Liver (tissue), 9 donors: ENCODE measurements around the gene PLCB3. TPM values are rescaled to one million over a fixed set of nuclear protein-coding genes. Genes with fewer than 3 reads are reported as not detected.

Source experiments
- DNase-seq: peaks from one replicate; pipeline ENCODE4 v3.0.0-alpha.2; 2017; ENCODE audit warnings: low spot score
- H3K27ac ChIP-seq, 2 donors: one replicate each; pipeline ENCODE4 v1.7.0; 2013; ENCODE audit warnings: inconsistent platforms in 2 of 2, low read length in 2 of 2, control low read depth in 1 of 2, low read depth in 1 of 2, mild to moderate bottlenecking in 1 of 2
- H3K27me3 ChIP-seq, 4 donors: one replicate each; pipeline versions ENCODE4 v1.6.1 to v1.7.0; 2013; ENCODE audit warnings: low read length in 3 of 4, inconsistent platforms in 1 of 4, mild to moderate bottlenecking in 1 of 4, moderate library complexity in 1 of 4; ENCODE audit not compliant: control insufficient read depth in 4 of 4, insufficient read depth in 4 of 4
- H3K36me3 ChIP-seq, 4 donors: one replicate each; pipeline versions ENCODE4 v1.6.1 to v1.7.0; 2013; ENCODE audit warnings: low read length in 3 of 4, mild to moderate bottlenecking in 3 of 4, low read depth in 1 of 4, moderate library complexity in 1 of 4; ENCODE audit not compliant: control insufficient read depth in 4 of 4, insufficient read depth in 3 of 4
- H3K4me1 ChIP-seq, 4 donors: one replicate each; pipeline versions ENCODE4 v1.6.1 to v1.7.0; 2013; ENCODE audit warnings: low read length in 3 of 4, mild to moderate bottlenecking in 3 of 4, moderate library complexity in 1 of 4; ENCODE audit not compliant: control insufficient read depth in 4 of 4, insufficient read depth in 4 of 4
- H3K4me3 ChIP-seq, 3 donors: one replicate each; pipeline versions ENCODE4 v1.6.1 to v1.7.0; 2013; ENCODE audit warnings: low read length in 3 of 3, control low read depth in 1 of 3, low read depth in 1 of 3, mild to moderate bottlenecking in 1 of 3
- H3K9ac ChIP-seq, 2 donors: one replicate each; pipeline ENCODE4 v1.7.0; 2013; ENCODE audit warnings: low read length in 2 of 2, mild to moderate bottlenecking in 2 of 2, moderate library complexity in 2 of 2, control low read depth in 1 of 2, low read depth in 1 of 2
- H3K9me3 ChIP-seq, 4 donors: one replicate each; pipeline versions ENCODE4 v1.6.1 to v1.7.0; 2013; ENCODE audit warnings: low read length in 3 of 4; ENCODE audit not compliant: control insufficient read depth in 4 of 4
- EGR1 ChIP-seq, 2 donors: IDR thresholded peaks; 2 replicates each; pipeline ENCODE4 v1.6.1; 2016 to 2018; ENCODE audit warnings: antibody characterized with exemption in 2 of 2, low read depth in 2 of 2
- FOXA1 ChIP-seq: IDR thresholded peaks from 2 replicates; pipeline ENCODE4 v1.6.1; 2016; ENCODE audit warnings: antibody characterized with exemption
- FOXA2 ChIP-seq: IDR thresholded peaks from 2 replicates; pipeline ENCODE4 v1.6.1; 2016; ENCODE audit warnings: antibody characterized with exemption
- GABPA ChIP-seq, 2 donors: IDR thresholded peaks in 1 of 2; conservative IDR thresholded peaks in 1 of 2; 2 replicates each; pipeline ENCODE4 v1.6.1; 2016; ENCODE audit warnings: antibody characterized with exemption in 2 of 2, mild to moderate bottlenecking in 1 of 2, moderate library complexity in 1 of 2
- HNF4A ChIP-seq, 2 donors: conservative IDR thresholded peaks; 2 replicates each; pipeline ENCODE4 v1.6.1; 2016; ENCODE audit warnings: antibody characterized with exemption in 2 of 2, mild to moderate bottlenecking in 2 of 2
- HNF4G ChIP-seq: IDR thresholded peaks from 2 replicates; pipeline ENCODE4 v1.6.1; 2016; ENCODE audit warnings: antibody characterized with exemption
- JUND ChIP-seq, 2 donors: IDR thresholded peaks; 2 replicates each; pipeline ENCODE4 v1.6.1; 2016; ENCODE audit warnings: antibody characterized with exemption in 2 of 2
- NR2F2 ChIP-seq: IDR thresholded peaks from 2 replicates; pipeline ENCODE4 v1.6.1; 2016; ENCODE audit warnings: antibody characterized with exemption
- RAD21 ChIP-seq, 2 donors: IDR thresholded peaks; 2 replicates each; pipeline ENCODE4 v1.6.1; 2016; ENCODE audit warnings: antibody characterized with exemption in 2 of 2, mild to moderate bottlenecking in 2 of 2
- RXRA ChIP-seq, 2 donors: IDR thresholded peaks; 2 replicates each; pipeline ENCODE4 v1.6.1; 2017 to 2018; ENCODE audit warnings: antibody characterized with exemption in 2 of 2, mild to moderate bottlenecking in 1 of 2
- SP1 ChIP-seq: IDR thresholded peaks from 2 replicates; pipeline ENCODE4 v1.6.1; 2018; ENCODE audit warnings: antibody characterized with exemption, mild to moderate bottlenecking
- TAF1 ChIP-seq: conservative IDR thresholded peaks from 2 replicates; pipeline ENCODE4 v1.6.1; 2016; ENCODE audit warnings: antibody characterized with exemption, mild to moderate bottlenecking
- YY1 ChIP-seq: IDR thresholded peaks from 2 replicates; pipeline ENCODE4 v1.6.1; 2016; ENCODE audit warnings: antibody characterized with exemption, mild to moderate bottlenecking
- WGBS: extraction: QIAGEN DNeasy Blood & Tissue Kit; methylation state at CpG from one replicate; pipeline ENCODE4 v1.1.7; 2013; 5-methylcytosine and 5-hydroxymethylcytosine counted together
- polyA plus RNA-seq, 2 donors: library from polyadenylated mRNA; stranded (reverse) in 1 of 2; unstranded in 1 of 2; fragments of 200-250 nt in 1 of 2; fragments of >200 nt in 1 of 2; fragmentation: Nextera tagmentation in 1 of 2; extraction: Ambion mirVana in 1 of 2; gene quantifications; one replicate each; pipeline versions ENCODE4 v1.2.1 to v1.2.3, GENCODE V29; 2013 to 2015
- total RNA-seq, 2 donors: library from RNA; depleted of rRNA; stranded (reverse); fragments of >200 nt; gene quantifications; one replicate each; pipeline ENCODE4 v1.2.3, GENCODE V29; 2014
- TF ChIP-seq, protein P1 (sequence below): IDR thresholded peaks from 2 replicates; pipeline ENCODE4 v1.6.1; 2016; ENCODE audit warnings: antibody characterized with exemption
- TF ChIP-seq, protein P2 (sequence below): fragments of 150-350 bp; IDR thresholded peaks from 2 replicates; pipeline ENCODE4 v1.5.1; 2017; ENCODE audit warnings: improper control_type of control experiment, low read depth, low read length; ENCODE audit not compliant: missing input control
- TF ChIP-seq, protein P3 (sequence below): IDR thresholded peaks from 2 replicates; pipeline ENCODE4 v1.6.1; 2016; ENCODE audit warnings: antibody characterized with exemption
- TF ChIP-seq, protein P4 (sequence below): IDR thresholded peaks from 2 replicates; pipeline ENCODE4 v1.6.1; 2016; ENCODE audit warnings: antibody characterized with exemption
- TF ChIP-seq, protein P5 (sequence below): IDR thresholded peaks from 2 replicates; pipeline ENCODE4 v1.6.1; 2016; ENCODE audit warnings: antibody characterized with exemption, mild to moderate bottlenecking
- donor health status: healthy.
- donor health status: healthy.
- donor health status: healthy.
- donor health status: healthy.
- donor health status: healthy.

The PLCB3 gene
- total and polyA plus RNA-seq, 4 donors = 0.79 to 8.5 (median 5.4) TPM

DNA sequence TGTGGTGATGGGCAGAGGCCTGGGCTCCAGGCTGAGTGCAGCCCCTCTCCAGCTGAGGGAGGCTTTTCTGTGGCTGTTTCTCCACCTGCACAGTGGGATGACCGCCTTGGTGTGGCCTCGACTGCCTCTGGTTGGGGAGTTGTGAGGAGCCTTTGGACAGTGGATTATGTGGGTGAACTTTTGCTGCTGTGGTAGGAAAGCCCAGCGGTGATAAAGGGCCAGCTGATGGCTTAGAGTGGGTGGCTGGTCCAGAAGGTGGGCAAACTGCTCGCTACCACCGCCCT, 52.6 kb downstream of the PLCB3 start:
- Histone ChIP-seq H3K9me3 (no peaks in the 10 kb centered on the region), H3K4me1 (peaks cover 12 to 52% (median 39%) of the 10 kb centered on the region in 4 donors), H3K9ac (peak overlapping the region; percentile 7 to 33), H3K36me3 (no peaks in the 10 kb centered on the region), H3K27ac (peak overlapping the region; percentile 93 to 98), H3K27me3 (no peaks in the 10 kb centered on the region), H3K4me3 (peak overlapping the region; percentile 43 to 60 (median 43))
- TF ChIP-seq FOXA1 (no peak), GABPA (IDR thresholded peaks at IDR 0.05 in 1 of 2, conservative IDR thresholded peaks at IDR 0.05 in 1 of 2) (no peak), RAD21 (IDR thresholded peaks at IDR 0.05) (no peak), HNF4G (no peak), HNF4A (conservative IDR thresholded peaks at IDR 0.05) (no peak)
- DNase-seq = no peak
- 58% methylated on average over 5 of the region's 5 CpGs for whole genome bisulfite sequencing

DNA sequence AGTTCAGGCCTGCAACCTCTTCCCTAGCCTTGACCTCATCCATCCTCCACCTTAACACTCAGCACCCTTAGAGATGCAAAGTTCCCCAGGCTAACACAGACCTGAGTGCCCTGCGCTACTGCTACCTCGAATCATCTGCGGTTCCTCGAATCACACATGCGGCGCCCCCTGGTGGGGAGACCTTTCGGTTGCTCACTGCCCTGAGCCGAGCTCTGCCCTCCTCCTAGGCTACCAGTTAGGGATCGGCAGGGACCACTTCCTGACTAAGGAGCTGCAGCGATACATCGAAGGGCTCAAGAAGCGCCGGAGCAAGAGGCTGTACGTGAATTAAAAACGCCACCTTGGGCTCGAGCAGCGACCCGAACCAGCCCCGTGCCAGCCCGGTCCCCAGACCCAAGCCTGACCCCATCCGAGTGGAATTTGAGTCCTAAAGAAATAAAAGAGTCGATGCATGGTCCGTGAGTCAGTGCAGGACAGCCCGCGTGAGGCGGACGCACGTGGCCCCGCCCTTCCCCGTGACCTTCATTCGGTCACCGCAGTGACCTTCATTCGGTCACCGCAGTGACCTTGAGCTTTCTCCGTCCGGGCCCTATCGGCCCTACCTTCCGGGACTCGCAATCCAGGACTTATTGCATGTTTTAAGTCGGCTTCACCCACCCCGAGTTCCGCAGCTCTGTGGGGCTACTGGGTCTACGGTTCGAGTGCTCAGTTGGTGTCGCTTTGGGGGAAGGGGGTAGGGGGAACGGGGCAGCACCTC, 53.2 kb downstream of the PLCB3 start:
- peak overlapping the region; percentile 93 to 98 for H3K27ac ChIP-seq
- peaks cover 8 to 50% (median 39%) of the 10 kb centered on the region in 4 donors for H3K4me1 ChIP-seq
- WGBS = under 1% methylated on average over 46 of the region's 46 CpGs
- DNase-seq = peak; percentile 98
- peak; percentile 61 for TF ChIP-seq NR2F2
- peak in 1 of 2 donors; percentile 4 for TF ChIP-seq JUND (IDR thresholded peaks at IDR 0.05)
- TF ChIP-seq HNF4G = no peak
- TF ChIP-seq, protein P1, sequence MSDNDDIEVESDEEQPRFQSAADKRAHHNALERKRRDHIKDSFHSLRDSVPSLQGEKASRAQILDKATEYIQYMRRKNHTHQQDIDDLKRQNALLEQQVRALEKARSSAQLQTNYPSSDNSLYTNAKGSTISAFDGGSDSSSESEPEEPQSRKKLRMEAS = peak; percentile 40
- no peak for TF ChIP-seq EGR1 (IDR thresholded peaks at IDR 0.05; ENCODE audit: low read depth in 2 of 2)
- TF ChIP-seq, protein P2, sequence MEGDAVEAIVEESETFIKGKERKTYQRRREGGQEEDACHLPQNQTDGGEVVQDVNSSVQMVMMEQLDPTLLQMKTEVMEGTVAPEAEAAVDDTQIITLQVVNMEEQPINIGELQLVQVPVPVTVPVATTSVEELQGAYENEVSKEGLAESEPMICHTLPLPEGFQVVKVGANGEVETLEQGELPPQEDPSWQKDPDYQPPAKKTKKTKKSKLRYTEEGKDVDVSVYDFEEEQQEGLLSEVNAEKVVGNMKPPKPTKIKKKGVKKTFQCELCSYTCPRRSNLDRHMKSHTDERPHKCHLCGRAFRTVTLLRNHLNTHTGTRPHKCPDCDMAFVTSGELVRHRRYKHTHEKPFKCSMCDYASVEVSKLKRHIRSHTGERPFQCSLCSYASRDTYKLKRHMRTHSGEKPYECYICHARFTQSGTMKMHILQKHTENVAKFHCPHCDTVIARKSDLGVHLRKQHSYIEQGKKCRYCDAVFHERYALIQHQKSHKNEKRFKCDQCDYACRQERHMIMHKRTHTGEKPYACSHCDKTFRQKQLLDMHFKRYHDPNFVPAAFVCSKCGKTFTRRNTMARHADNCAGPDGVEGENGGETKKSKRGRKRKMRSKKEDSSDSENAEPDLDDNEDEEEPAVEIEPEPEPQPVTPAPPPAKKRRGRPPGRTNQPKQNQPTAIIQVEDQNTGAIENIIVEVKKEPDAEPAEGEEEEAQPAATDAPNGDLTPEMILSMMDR = peak; percentile 73
- TF ChIP-seq, protein P3, sequence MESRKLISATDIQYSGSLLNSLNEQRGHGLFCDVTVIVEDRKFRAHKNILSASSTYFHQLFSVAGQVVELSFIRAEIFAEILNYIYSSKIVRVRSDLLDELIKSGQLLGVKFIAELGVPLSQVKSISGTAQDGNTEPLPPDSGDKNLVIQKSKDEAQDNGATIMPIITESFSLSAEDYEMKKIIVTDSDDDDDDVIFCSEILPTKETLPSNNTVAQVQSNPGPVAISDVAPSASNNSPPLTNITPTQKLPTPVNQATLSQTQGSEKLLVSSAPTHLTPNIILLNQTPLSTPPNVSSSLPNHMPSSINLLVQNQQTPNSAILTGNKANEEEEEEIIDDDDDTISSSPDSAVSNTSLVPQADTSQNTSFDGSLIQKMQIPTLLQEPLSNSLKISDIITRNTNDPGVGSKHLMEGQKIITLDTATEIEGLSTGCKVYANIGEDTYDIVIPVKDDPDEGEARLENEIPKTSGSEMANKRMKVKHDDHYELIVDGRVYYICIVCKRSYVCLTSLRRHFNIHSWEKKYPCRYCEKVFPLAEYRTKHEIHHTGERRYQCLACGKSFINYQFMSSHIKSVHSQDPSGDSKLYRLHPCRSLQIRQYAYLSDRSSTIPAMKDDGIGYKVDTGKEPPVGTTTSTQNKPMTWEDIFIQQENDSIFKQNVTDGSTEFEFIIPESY = no peak
- TF ChIP-seq GABPA (IDR thresholded peaks at IDR 0.05 in 1 of 2, conservative IDR thresholded peaks at IDR 0.05 in 1 of 2) = peak in 1 of 2 donors; percentile 14
- TF ChIP-seq HNF4A (conservative IDR thresholded peaks at IDR 0.05) = no peak
- peak; percentile 6 for TF ChIP-seq YY1
- TF ChIP-seq FOXA2 = no peak
- TF ChIP-seq TAF1 = peak; percentile 32
- TF ChIP-seq, protein P4, sequence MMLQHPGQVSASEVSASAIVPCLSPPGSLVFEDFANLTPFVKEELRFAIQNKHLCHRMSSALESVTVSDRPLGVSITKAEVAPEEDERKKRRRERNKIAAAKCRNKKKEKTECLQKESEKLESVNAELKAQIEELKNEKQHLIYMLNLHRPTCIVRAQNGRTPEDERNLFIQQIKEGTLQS = no peak
- no peak for TF ChIP-seq FOXA1
- TF ChIP-seq RXRA (IDR thresholded peaks at IDR 0.05) = peak; percentile 26 to 52
- TF ChIP-seq RAD21 (IDR thresholded peaks at IDR 0.05) = peak; percentile 75 to 90
- TF ChIP-seq SP1 = peak; percentile 40
- TF ChIP-seq, protein P5, sequence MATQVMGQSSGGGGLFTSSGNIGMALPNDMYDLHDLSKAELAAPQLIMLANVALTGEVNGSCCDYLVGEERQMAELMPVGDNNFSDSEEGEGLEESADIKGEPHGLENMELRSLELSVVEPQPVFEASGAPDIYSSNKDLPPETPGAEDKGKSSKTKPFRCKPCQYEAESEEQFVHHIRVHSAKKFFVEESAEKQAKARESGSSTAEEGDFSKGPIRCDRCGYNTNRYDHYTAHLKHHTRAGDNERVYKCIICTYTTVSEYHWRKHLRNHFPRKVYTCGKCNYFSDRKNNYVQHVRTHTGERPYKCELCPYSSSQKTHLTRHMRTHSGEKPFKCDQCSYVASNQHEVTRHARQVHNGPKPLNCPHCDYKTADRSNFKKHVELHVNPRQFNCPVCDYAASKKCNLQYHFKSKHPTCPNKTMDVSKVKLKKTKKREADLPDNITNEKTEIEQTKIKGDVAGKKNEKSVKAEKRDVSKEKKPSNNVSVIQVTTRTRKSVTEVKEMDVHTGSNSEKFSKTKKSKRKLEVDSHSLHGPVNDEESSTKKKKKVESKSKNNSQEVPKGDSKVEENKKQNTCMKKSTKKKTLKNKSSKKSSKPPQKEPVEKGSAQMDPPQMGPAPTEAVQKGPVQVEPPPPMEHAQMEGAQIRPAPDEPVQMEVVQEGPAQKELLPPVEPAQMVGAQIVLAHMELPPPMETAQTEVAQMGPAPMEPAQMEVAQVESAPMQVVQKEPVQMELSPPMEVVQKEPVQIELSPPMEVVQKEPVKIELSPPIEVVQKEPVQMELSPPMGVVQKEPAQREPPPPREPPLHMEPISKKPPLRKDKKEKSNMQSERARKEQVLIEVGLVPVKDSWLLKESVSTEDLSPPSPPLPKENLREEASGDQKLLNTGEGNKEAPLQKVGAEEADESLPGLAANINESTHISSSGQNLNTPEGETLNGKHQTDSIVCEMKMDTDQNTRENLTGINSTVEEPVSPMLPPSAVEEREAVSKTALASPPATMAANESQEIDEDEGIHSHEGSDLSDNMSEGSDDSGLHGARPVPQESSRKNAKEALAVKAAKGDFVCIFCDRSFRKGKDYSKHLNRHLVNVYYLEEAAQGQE = peak; percentile 9
- no peaks in the 10 kb centered on the region for H3K27me3 ChIP-seq
- H3K9me3 ChIP-seq = no peaks in the 10 kb centered on the region
- peak overlapping the region; percentile 82 to 84 for H3K9ac ChIP-seq
- H3K36me3 ChIP-seq = no peaks in the 10 kb centered on the region
- H3K4me3 ChIP-seq = peak overlapping the region; percentile 43 to 60 (median 43)
